ENCODE results near the gene TSPOAP1. TPM values are rescaled to one million over a fixed set of nuclear protein-coding genes. Genes with fewer than 3 reads are reported as not detected.

Gene TSPOAP1
- total RNA-seq, 1 donor from 2014 or later, result 0.79 TPM

GRCh38 chr17:58323366-58324055 is 5.1 kb downstream of the TSPOAP1 start:
- Histone ChIP-seq H3K27ac (ENCODE audit: low read depth, low read length) (no peak overlapping the region), H2AFZ (ENCODE audit: low read depth, low read length) (peak overlapping the region; percentile 63)
- no peak overlapping the region for H3K27ac Mint-ChIP-seq (ENCODE audit: unreplicated experiment)

GRCh38 chr17:58322581-58323185 is 5.9 kb downstream of the TSPOAP1 start:
- H2AFZ ChIP-seq (ENCODE audit: low read depth, low read length), result no peak overlapping the region
- no peaks in the 10 kb centered on the region for H3K79me2 ChIP-seq (ENCODE audit: insufficient read depth, low read length)
- FAIRE-seq (no peak), DNase-seq (ENCODE audit: low read depth) (no peak)
- no peak overlapping the region for H3K4me2 ChIP-seq (ENCODE audit: low read length)
- H3K27ac ChIP-seq (ENCODE audit: low read depth, low read length), result no peak overlapping the region
- H4K20me1 ChIP-seq (ENCODE audit: insufficient read depth, low read length), result no peaks in the 10 kb centered on the region
- no peaks in the 10 kb centered on the region for H3K9me3 ChIP-seq (ENCODE audit: insufficient read depth, low read depth, low read length)
- no peak overlapping the region for H3K9ac ChIP-seq (ENCODE audit: low read length)
- H3K4me3 Mint-ChIP-seq (ENCODE audit: unreplicated experiment), result no peak overlapping the region
- peaks cover 11% of the 10 kb centered on the region for H3K4me1 ChIP-seq (ENCODE audit: insufficient read depth, low read length)
- H3K4me1 Mint-ChIP-seq (ENCODE audit: low read depth, unreplicated experiment), result no peaks in the 10 kb centered on the region
- no peaks in the 10 kb centered on the region for H3K9me3 Mint-ChIP-seq (ENCODE audit: unreplicated experiment)
- peaks cover 41% of the 10 kb centered on the region for H3K27me3 Mint-ChIP-seq (ENCODE audit: low read depth, unreplicated experiment)
- no peak overlapping the region for H3K4me3 ChIP-seq (ENCODE audit: insufficient read depth, low read depth, low read length)
- peaks cover 3% of the 10 kb centered on the region for H3K36me3 Mint-ChIP-seq (ENCODE audit: low read depth, unreplicated experiment)
- H3K27ac Mint-ChIP-seq (ENCODE audit: unreplicated experiment), result no peak overlapping the region
- TF ChIP-seq EZH2 (IDR thresholded peaks at IDR 0.05; ENCODE audit: insufficient read depth, low read length), result no peak
- no peak for TF ChIP-seq CTCF (IDR thresholded peaks at IDR 0.05; ENCODE audit: insufficient read depth, low read depth, low read length)
- H3K36me3 ChIP-seq (ENCODE audit: insufficient read depth, low read length), result no peaks in the 10 kb centered on the region
- H3K27me3 ChIP-seq (ENCODE audit: insufficient read depth, low read length), result peaks cover 10% of the 10 kb centered on the region

More at GRCh38 chr17:58323366-58324055, 5.1 kb downstream of the TSPOAP1 start:
- TF ChIP-seq EZH2 (IDR thresholded peaks at IDR 0.05; ENCODE audit: insufficient read depth, low read length) (no peak), CTCF (IDR thresholded peaks at IDR 0.05; ENCODE audit: insufficient read depth, low read depth, low read length) (no peak)
- H3K9me3 ChIP-seq (ENCODE audit: insufficient read depth, low read depth, low read length), result no peaks in the 10 kb centered on the region
- Mint-ChIP-seq H3K36me3 (ENCODE audit: low read depth, unreplicated experiment) (peaks cover 3% of the 10 kb centered on the region), H3K4me1 (ENCODE audit: low read depth, unreplicated experiment) (peaks cover 3% of the 10 kb centered on the region), H3K9me3 (ENCODE audit: unreplicated experiment) (no peaks in the 10 kb centered on the region), H3K27me3 (ENCODE audit: low read depth, unreplicated experiment) (peaks cover 45% of the 10 kb centered on the region), H3K4me3 (ENCODE audit: unreplicated experiment) (no peak overlapping the region)
- DNase-seq (ENCODE audit: low read depth) (no peak), FAIRE-seq (no peak)
- H3K4me3 ChIP-seq (ENCODE audit: insufficient read depth, low read depth, low read length), result no peak overlapping the region
- peaks cover 16% of the 10 kb centered on the region for H3K27me3 ChIP-seq (ENCODE audit: insufficient read depth, low read length)
- H3K79me2 ChIP-seq (ENCODE audit: insufficient read depth, low read length), result no peaks in the 10 kb centered on the region
- no peaks in the 10 kb centered on the region for H3K36me3 ChIP-seq (ENCODE audit: insufficient read depth, low read length)
- H4K20me1 ChIP-seq (ENCODE audit: insufficient read depth, low read length), result no peaks in the 10 kb centered on the region
- H3K9ac ChIP-seq (ENCODE audit: low read length), result peak overlapping the region; percentile 31
- H3K4me1 ChIP-seq (ENCODE audit: insufficient read depth, low read length), result peaks cover 13% of the 10 kb centered on the region
- H3K4me2 ChIP-seq (ENCODE audit: low read length), result peak overlapping the region; percentile 87
